DND-41 (cell line): ENCODE measurements around the gene LCT.

Experiments used
- ATAC-seq: fragments of 200-7000 bp; cut with Tn5 transposase; 3 replicates; pipeline ENCODE4 v1.9.1; 2021; ENCODE audit warnings: low read depth; ENCODE audit not compliant: insufficient read depth
- DNase-seq: peaks from one replicate; pipeline ENCODE4 v3.0.0-alpha.2; 2020
- H2AFZ ChIP-seq: 2 replicates; pipeline ENCODE4 v1.6.0; 2012; ENCODE audit warnings: low read depth, low read length
- H3K27ac ChIP-seq: 2 replicates; pipeline ENCODE4 v1.5.1; 2012; ENCODE audit warnings: low read length, inconsistent platforms
- H3K27me3 ChIP-seq: fragments of 200-600 bp; sonication (generic); 2 replicates; pipeline ENCODE4 v1.6.0; 2012; ENCODE audit warnings: low read length, mild to moderate bottlenecking, inconsistent platforms; ENCODE audit not compliant: insufficient read depth, poor library complexity
- H3K36me3 ChIP-seq: 2 replicates; pipeline ENCODE4 v1.5.1; 2012; ENCODE audit warnings: low read length, inconsistent platforms; ENCODE audit not compliant: insufficient read depth
- H3K4me1 ChIP-seq: 2 replicates; pipeline ENCODE4 v1.5.1; 2012; ENCODE audit warnings: mild to moderate bottlenecking, low read length; ENCODE audit not compliant: insufficient read depth
- H3K4me2 ChIP-seq: 2 replicates; pipeline ENCODE4 v1.6.0; 2012; ENCODE audit warnings: mild to moderate bottlenecking, moderate library complexity, low read length, inconsistent platforms; ENCODE audit not compliant: insufficient read depth
- H3K4me3 ChIP-seq, 2 experiments: fragments of 200-600 bp in 1 of 2; shearing (Covaris generic) in 1 of 2; 2 replicates each; pipeline ENCODE4 v1.5.1; 2012 to 2016; ENCODE audit warnings: inconsistent platforms in 2 of 2, low read length in 2 of 2, mild to moderate bottlenecking in 2 of 2, low read depth in 1 of 2, moderate library complexity in 1 of 2
- H3K79me2 ChIP-seq: 2 replicates; pipeline ENCODE4 v1.6.0; 2012; ENCODE audit warnings: low read length, inconsistent platforms; ENCODE audit not compliant: insufficient read depth
- H3K9ac ChIP-seq: 2 replicates; pipeline ENCODE4 v1.6.0; 2012; ENCODE audit warnings: low read depth, mild to moderate bottlenecking, inconsistent platforms, low read length, moderate library complexity
- H3K9me3 ChIP-seq: 2 replicates; pipeline ENCODE4 v1.5.1; 2012; ENCODE audit warnings: low read length, moderate library complexity, mild to moderate bottlenecking, inconsistent platforms; ENCODE audit not compliant: insufficient read depth, severe bottlenecking
- H4K20me1 ChIP-seq: 2 replicates; pipeline ENCODE4 v1.6.0; 2012; ENCODE audit warnings: low read length; ENCODE audit not compliant: insufficient read depth
- EZH2 ChIP-seq: IDR thresholded peaks from 3 replicates; pipeline ENCODE4 v1.6.1; 2012; ENCODE audit warnings: borderline replicate concordance, low read depth, mild to moderate bottlenecking, moderate library complexity, low read length, inconsistent platforms; ENCODE audit not compliant: severe bottlenecking
- TF ChIP-seq, protein P1 (sequence below): IDR thresholded peaks from 2 replicates; pipeline ENCODE4 v1.5.1; 2012; ENCODE audit warnings: borderline replicate concordance, low read length, moderate library complexity, mild to moderate bottlenecking; ENCODE audit not compliant: poor library complexity, severe bottlenecking; ENCODE audit errors: extremely low read depth

The LCT gene

DNA sequence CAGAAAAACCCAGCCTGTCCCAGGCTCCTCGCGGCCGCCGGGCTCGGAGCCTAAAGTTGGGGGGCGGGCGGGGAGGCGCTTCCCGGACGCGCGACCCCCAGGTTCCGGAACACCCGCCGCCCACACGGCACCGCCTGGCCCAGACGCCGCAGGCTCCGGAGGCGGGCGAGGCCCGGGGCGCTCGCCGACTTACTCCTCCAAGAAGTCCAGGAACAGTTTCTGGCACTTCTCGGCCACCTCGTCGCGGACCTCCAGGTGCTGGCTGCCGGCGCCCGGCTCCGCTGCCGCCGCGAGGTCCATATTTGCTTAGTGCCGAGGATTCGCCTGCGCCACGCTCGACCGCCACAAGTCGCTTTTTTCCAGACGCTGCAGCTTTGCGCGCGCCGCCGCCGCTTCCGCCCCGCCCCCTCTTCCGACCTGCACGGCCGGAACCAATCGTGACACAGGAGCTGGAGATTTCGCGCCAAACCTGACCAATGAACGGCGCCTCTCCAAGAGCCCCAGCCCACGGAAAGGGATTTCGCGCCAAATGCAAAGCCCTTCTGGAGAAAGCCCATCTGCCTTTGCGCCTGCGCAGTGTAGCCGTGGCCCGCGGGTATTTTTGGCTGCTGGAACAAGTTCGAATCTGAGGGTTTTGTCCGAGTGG is 39.2 kb upstream of the LCT start, which contains the start of gene MCM6:
Gene MCM6, minus strand, starts transcription at position 378 of the 646 bp plus-strand sequence. Its CDS starts 78 bp downstream, at position 300.
- peaks cover 48% of the 10 kb centered on the region for H3K36me3 ChIP-seq
- peaks cover 51% of the 10 kb centered on the region for H3K4me1 ChIP-seq
- H3K9me3 ChIP-seq: no peaks in the 10 kb centered on the region
- ATAC-seq (peak; percentile 87), DNase-seq (peak; percentile 100)
- peaks cover 43% of the 10 kb centered on the region for H4K20me1 ChIP-seq
- peak within 1 kb of the TSS; percentile 78 for H2AFZ ChIP-seq
- peak within 1 kb of the TSS; percentile 83 to 91 for H3K4me3 ChIP-seq
- H3K9ac ChIP-seq: peak within 1 kb of the TSS; percentile 96
- peak within 1 kb of the TSS; percentile 85 for H3K4me2 ChIP-seq
- peak within 1 kb of the TSS; percentile 97 for H3K27ac ChIP-seq
- H3K79me2 ChIP-seq: peaks cover 55% of the 10 kb centered on the region
- H3K27me3 ChIP-seq: no peaks in the 10 kb centered on the region
- TF ChIP-seq, protein P1, sequence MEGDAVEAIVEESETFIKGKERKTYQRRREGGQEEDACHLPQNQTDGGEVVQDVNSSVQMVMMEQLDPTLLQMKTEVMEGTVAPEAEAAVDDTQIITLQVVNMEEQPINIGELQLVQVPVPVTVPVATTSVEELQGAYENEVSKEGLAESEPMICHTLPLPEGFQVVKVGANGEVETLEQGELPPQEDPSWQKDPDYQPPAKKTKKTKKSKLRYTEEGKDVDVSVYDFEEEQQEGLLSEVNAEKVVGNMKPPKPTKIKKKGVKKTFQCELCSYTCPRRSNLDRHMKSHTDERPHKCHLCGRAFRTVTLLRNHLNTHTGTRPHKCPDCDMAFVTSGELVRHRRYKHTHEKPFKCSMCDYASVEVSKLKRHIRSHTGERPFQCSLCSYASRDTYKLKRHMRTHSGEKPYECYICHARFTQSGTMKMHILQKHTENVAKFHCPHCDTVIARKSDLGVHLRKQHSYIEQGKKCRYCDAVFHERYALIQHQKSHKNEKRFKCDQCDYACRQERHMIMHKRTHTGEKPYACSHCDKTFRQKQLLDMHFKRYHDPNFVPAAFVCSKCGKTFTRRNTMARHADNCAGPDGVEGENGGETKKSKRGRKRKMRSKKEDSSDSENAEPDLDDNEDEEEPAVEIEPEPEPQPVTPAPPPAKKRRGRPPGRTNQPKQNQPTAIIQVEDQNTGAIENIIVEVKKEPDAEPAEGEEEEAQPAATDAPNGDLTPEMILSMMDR: peak; percentile 4
- no peak for TF ChIP-seq EZH2

DNA sequence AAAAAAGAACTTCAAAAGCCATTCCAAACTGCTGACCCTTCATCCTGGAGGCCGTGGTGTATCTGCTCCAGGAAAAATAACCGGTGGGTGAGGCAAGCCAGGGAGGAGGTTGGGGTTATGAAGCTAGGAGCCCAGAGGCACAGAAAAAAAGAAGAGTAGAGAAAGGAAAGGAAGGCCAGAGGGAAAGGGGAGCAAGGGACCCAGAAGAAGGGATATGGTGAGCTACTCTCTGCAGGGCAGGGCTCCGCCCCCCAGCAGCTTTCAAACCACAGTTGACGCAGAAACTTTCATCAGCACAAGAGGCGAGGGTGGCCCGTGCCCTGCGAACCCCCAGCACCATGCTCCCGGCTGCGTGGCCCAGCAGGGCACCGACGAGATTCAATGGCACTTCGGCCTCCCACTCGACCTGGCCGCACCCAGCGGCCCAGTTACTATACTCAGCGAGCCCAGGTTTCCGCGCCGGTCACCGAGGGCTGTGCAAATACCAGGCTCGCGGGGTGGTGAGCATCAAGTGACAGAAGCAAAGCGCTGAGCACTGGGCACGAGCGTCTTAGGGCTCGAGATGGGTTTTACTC is 38.6 kb upstream of the LCT start:
- Histone ChIP-seq H3K79me2 (peaks cover 61% of the 10 kb centered on the region), H3K27ac (peak overlapping the region; percentile 97), H3K4me1 (peaks cover 56% of the 10 kb centered on the region), H3K4me3 (peak overlapping the region; percentile 83 to 91), H3K9ac (peak overlapping the region; percentile 96), H3K36me3 (peaks cover 54% of the 10 kb centered on the region), H3K27me3 (no peaks in the 10 kb centered on the region), H3K4me2 (peak overlapping the region; percentile 85), H2AFZ (peak overlapping the region; percentile 78), H3K9me3 (no peaks in the 10 kb centered on the region), H4K20me1 (peaks cover 49% of the 10 kb centered on the region)
- DNase-seq (peak; percentile 86), ATAC-seq (peak; percentile 84)
- no peak for TF ChIP-seq EZH2
- TF ChIP-seq, protein P1: peak; percentile 6

DNA sequence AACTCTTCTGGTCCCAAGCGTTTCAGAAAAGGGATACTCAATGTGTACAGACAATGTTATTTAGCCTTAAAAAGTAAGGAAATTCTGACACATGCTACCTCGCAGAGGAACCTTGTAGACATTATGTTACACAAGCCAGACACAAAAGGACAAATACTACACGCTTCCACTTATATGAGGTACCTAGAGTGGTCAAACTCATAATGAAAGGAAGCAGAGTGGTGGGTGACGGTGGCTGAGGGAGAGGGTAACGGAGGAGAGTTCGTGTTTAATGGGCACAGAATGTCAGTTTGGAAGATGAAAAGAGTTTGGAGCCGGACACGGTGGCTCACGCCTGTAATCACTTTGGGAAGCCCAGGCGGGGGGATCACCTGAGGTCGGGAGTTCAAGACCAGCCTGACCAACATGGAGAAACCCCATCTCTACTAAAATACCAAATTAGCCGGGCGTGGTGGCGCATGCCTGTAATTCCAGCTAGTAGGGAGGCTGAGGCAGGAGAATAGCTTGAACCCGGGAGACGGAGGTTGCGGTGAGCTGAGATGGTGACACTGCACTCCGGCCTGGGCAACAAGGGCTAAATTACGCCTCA is 37.9 kb upstream of the LCT start:
- TF ChIP-seq, protein P1: no peak
- TF ChIP-seq EZH2: no peak
- Histone ChIP-seq H3K9ac (peak overlapping the region; percentile 96), H4K20me1 (peaks cover 55% of the 10 kb centered on the region), H3K9me3 (no peaks in the 10 kb centered on the region), H3K4me3 (peak overlapping the region; percentile 83 to 91), H3K27ac (peak overlapping the region; percentile 97), H3K79me2 (peaks cover 69% of the 10 kb centered on the region), H3K4me2 (peak overlapping the region; percentile 85), H3K36me3 (peaks cover 61% of the 10 kb centered on the region), H2AFZ (no peak overlapping the region), H3K4me1 (peaks cover 63% of the 10 kb centered on the region), H3K27me3 (no peaks in the 10 kb centered on the region)
- DNase-seq (no peak), ATAC-seq (no peak)
